NCI-H345 (cell line): Measurements from ENCODE around the gene ARMH3.

Source experiments
- DNase-seq: peaks from one replicate; lab custom pipeline; 2025; lab: John Stamatoyannopoulos, UW

The ARMH3 gene

GRCh38 chr10:101939008-101939648 is 116.8 kb downstream of the ARMH3 start:
- no peak for DNase-seq

- DNase-seq = no peak
These were observed 117.5 kb downstream of the ARMH3 start for GRCh38 chr10:101938305-101939007.

GRCh38 chr10:101935431-101935830 is 120.5 kb downstream of the ARMH3 start:
- DNase-seq = no peak

- no peak for DNase-seq
These were observed 121.2 kb downstream of the ARMH3 start for GRCh38 chr10:101934686-101935305.

GRCh38 chr10:101933976-101934375 is 122.0 kb downstream of the ARMH3 start:
- DNase-seq = no peak

- DNase-seq = no peak
These were observed 123.8 kb downstream of the ARMH3 start for GRCh38 chr10:101932183-101932582.

GRCh38 chr10:101925027-101925426 is 130.9 kb downstream of the ARMH3 start:
- DNase-seq = no peak

GRCh38 chr10:101923256-101923655 is 132.7 kb downstream of the ARMH3 start:
- no peak for DNase-seq

GRCh38 chr10:101922846-101923245 is 133.1 kb downstream of the ARMH3 start:
- no peak for DNase-seq

GRCh38 chr10:101920546-101920945 is 135.4 kb downstream of the ARMH3 start:
- DNase-seq = no peak

- DNase-seq = no peak
These were observed 136.8 kb downstream of the ARMH3 start for GRCh38 chr10:101919026-101919770.

- DNase-seq = no peak
These were observed 143.3 kb downstream of the ARMH3 start for GRCh38 chr10:101912561-101913179.

GRCh38 chr10:101906586-101907183 is 149.3 kb downstream of the ARMH3 start:
- DNase-seq = no peak

- no peak for DNase-seq
These were observed 150.7 kb downstream of the ARMH3 start for GRCh38 chr10:101905251-101905650.

- peak; percentile 86 for DNase-seq
These were observed 152.0 kb downstream of the ARMH3 start for GRCh38 chr10:101903827-101904550.

- peak; percentile 52 for DNase-seq
These were observed 153.2 kb downstream of the ARMH3 start for GRCh38 chr10:101902820-101903145.

- DNase-seq = peak; percentile 70
These were observed 153.7 kb downstream of the ARMH3 start for GRCh38 chr10:101902032-101902819.

GRCh38 chr10:101901340-101901739 is 154.6 kb downstream of the ARMH3 start:
- peak; percentile 71 for DNase-seq

- peak; percentile 37 for DNase-seq
These were observed 158.3 kb downstream of the ARMH3 start for GRCh38 chr10:101897633-101898032.

- DNase-seq = no peak
These were observed 159.6 kb downstream of the ARMH3 start for GRCh38 chr10:101896225-101896877.
